ENCODE measurements around the gene STK39.

Gene STK39

DNA sequence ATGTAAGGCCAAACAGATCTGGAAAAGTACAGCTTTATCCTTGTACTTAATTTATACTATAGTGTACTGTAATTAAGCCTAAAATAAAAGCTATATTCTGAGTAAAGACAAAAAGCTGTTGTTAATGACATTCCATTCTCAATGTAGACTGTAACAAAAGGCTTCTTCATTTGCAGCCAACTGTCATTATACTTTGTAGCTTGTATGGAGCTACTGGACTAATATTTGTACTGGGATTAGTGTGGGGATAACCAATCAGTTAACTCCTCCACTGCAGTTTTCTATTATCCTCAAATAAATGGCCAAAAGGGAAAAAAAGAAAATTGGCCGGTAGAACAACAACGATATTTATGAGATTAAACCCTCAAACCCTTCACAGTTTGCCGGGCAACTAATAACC is 66.5 kb downstream of the STK39 start:
- no peaks in the 10 kb centered on the region for H3K27me3 ChIP-seq (ENCODE audit: insufficient read depth, poor library complexity, severe bottlenecking)
- no peak for DNase-seq (ENCODE audit: low read depth in 1 of 2, low spot score in 1 of 2)
- H3K4me3 ChIP-seq (replicated peaks; ENCODE audit: insufficient read depth, low read length): no peak overlapping the region
- H3K27ac ChIP-seq (replicated peaks): no peak overlapping the region
- TF ChIP-seq SPI1 (IDR thresholded peaks at IDR 0.05; ENCODE audit: borderline replicate concordance, low read depth): no peak
- TF ChIP-seq, protein P1, sequence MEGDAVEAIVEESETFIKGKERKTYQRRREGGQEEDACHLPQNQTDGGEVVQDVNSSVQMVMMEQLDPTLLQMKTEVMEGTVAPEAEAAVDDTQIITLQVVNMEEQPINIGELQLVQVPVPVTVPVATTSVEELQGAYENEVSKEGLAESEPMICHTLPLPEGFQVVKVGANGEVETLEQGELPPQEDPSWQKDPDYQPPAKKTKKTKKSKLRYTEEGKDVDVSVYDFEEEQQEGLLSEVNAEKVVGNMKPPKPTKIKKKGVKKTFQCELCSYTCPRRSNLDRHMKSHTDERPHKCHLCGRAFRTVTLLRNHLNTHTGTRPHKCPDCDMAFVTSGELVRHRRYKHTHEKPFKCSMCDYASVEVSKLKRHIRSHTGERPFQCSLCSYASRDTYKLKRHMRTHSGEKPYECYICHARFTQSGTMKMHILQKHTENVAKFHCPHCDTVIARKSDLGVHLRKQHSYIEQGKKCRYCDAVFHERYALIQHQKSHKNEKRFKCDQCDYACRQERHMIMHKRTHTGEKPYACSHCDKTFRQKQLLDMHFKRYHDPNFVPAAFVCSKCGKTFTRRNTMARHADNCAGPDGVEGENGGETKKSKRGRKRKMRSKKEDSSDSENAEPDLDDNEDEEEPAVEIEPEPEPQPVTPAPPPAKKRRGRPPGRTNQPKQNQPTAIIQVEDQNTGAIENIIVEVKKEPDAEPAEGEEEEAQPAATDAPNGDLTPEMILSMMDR (IDR thresholded peaks at IDR 0.05; ENCODE audit: insufficient read depth, low read length): no peak
- no peak for TF ChIP-seq GABPA (IDR thresholded peaks at IDR 0.05; ENCODE audit: low read depth)
- TF ChIP-seq POLR2AphosphoS5 (IDR thresholded peaks at IDR 0.05; ENCODE audit: low read depth): no peak
- TF ChIP-seq, protein P2, sequence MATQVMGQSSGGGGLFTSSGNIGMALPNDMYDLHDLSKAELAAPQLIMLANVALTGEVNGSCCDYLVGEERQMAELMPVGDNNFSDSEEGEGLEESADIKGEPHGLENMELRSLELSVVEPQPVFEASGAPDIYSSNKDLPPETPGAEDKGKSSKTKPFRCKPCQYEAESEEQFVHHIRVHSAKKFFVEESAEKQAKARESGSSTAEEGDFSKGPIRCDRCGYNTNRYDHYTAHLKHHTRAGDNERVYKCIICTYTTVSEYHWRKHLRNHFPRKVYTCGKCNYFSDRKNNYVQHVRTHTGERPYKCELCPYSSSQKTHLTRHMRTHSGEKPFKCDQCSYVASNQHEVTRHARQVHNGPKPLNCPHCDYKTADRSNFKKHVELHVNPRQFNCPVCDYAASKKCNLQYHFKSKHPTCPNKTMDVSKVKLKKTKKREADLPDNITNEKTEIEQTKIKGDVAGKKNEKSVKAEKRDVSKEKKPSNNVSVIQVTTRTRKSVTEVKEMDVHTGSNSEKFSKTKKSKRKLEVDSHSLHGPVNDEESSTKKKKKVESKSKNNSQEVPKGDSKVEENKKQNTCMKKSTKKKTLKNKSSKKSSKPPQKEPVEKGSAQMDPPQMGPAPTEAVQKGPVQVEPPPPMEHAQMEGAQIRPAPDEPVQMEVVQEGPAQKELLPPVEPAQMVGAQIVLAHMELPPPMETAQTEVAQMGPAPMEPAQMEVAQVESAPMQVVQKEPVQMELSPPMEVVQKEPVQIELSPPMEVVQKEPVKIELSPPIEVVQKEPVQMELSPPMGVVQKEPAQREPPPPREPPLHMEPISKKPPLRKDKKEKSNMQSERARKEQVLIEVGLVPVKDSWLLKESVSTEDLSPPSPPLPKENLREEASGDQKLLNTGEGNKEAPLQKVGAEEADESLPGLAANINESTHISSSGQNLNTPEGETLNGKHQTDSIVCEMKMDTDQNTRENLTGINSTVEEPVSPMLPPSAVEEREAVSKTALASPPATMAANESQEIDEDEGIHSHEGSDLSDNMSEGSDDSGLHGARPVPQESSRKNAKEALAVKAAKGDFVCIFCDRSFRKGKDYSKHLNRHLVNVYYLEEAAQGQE (IDR thresholded peaks at IDR 0.05; ENCODE audit: insufficient replicate concordance, low read depth): no peak

DNA sequence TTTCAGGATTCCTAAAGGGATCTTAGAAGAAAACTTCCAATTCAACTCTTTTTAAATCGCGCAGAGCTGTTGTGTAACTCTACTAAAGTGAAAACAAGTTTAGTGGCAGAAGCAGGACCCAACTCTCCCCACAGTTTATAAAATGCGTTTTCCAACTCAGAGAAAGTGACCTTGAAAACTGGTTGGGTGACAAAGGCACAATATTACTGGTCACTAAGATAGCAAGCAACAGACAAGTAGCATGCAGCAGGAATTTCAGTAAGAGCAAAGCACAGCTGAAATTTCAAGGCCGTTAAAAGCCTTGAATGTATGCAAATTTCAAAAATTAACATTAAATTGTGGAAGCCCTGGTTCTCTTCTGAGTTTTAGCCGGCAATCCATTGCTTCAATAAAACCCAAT is 66.9 kb downstream of the STK39 start:
- DNase-seq (ENCODE audit: low read depth in 1 of 2, low spot score in 1 of 2): no peak
- TF ChIP-seq, protein P2 (IDR thresholded peaks at IDR 0.05; ENCODE audit: insufficient replicate concordance, low read depth): no peak
- TF ChIP-seq, protein P1 (IDR thresholded peaks at IDR 0.05; ENCODE audit: insufficient read depth, low read length): no peak
- TF ChIP-seq SPI1 (IDR thresholded peaks at IDR 0.05; ENCODE audit: borderline replicate concordance, low read depth): no peak
- no peak overlapping the region for H3K4me3 ChIP-seq (replicated peaks; ENCODE audit: insufficient read depth, low read length)
- no peak overlapping the region for H3K27ac ChIP-seq (replicated peaks)
- no peaks in the 10 kb centered on the region for H3K27me3 ChIP-seq (ENCODE audit: insufficient read depth, poor library complexity, severe bottlenecking)

DNA sequence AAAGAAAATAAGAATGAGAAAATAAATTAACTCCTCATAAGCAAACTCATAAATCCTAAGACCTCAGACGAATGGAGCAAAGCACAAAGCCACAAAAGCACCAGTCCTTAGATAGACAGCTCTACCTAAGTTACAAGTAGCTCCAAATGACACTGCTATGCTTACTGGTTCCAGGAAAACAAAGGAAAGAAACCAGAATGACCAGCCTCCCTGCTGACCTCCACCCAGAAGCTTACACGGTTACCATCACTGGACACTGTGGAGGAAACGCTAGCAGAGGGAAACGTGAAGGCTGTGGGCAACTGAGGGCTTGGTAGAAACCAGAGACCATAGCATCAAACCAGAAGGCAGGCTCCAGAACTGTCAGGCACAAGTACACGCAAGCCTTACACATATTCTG is 67.8 kb downstream of the STK39 start:
- Histone ChIP-seq H3K27me3 (ENCODE audit: insufficient read depth, poor library complexity, severe bottlenecking) (no peaks in the 10 kb centered on the region), H3K27ac (replicated peaks) (no peak overlapping the region), H3K4me3 (replicated peaks; ENCODE audit: insufficient read depth, low read length) (no peak overlapping the region)
- no peak for DNase-seq (ENCODE audit: low read depth in 1 of 2, low spot score in 1 of 2)
- no peak for TF ChIP-seq POLR2AphosphoS5 (IDR thresholded peaks at IDR 0.05; ENCODE audit: low read depth)

DNA sequence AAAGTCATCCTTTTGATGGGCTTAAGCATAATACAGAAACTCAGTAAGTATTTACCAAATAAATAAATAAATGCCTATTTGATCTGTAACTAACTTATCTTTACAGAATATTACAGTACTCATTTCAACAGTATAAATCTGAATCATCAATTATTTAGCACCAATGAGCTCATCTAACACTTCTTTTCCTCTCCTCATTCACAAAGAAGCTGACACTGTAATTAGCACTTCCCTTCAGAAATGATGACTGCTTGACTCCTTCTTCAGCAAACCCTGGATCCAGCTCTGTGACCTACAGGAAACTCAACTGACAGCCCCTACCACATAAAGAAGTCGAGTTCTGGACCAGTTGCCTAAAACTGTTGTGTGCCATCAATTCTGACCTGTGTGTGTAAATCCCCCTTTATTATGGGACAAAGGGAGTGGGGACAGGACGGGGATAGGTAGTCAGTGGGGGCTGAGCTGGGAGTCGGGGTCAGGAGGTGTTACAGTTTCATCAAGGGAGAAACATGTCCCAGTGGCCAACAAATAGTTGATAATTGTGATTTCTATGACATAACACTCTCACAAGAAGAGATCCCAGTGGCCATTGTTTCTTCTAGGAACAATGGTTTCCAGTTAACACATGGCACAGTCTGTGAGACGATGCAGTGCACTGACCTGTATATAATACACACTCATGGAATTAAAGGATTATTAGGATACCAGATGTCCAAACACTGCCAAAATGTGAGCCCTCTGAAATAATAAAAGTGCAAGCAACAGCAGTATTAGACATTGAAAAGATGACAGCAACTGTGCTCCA is 68.7 kb downstream of the STK39 start:
- TF ChIP-seq, protein P2 (IDR thresholded peaks at IDR 0.05; ENCODE audit: insufficient replicate concordance, low read depth): no peak
- TF ChIP-seq SPI1 (IDR thresholded peaks at IDR 0.05; ENCODE audit: borderline replicate concordance, low read depth) (no peak), GABPA (IDR thresholded peaks at IDR 0.05; ENCODE audit: low read depth) (no peak), POLR2AphosphoS5 (IDR thresholded peaks at IDR 0.05; ENCODE audit: low read depth) (no peak)
- TF ChIP-seq, protein P1 (IDR thresholded peaks at IDR 0.05; ENCODE audit: insufficient read depth, low read length): no peak

More for the DNA sequence above, 68.7 kb downstream of the STK39 start:
- Histone ChIP-seq H3K27me3 (ENCODE audit: insufficient read depth, poor library complexity, severe bottlenecking) (no peaks in the 10 kb centered on the region), H3K27ac (replicated peaks) (no peak overlapping the region), H3K4me3 (replicated peaks; ENCODE audit: insufficient read depth, low read length) (no peak overlapping the region)
- no peak for DNase-seq (ENCODE audit: low read depth in 1 of 2, low spot score in 1 of 2)

Data from HL-60 (cell line).